Measurements from ENCODE around the gene MAGED2.
"Not testable (repeated sequence)": the region's sequence is repeated elsewhere in the genome, so short reads cannot be mapped to it uniquely, and the experiment has no call there.

Gene MAGED2

DNA sequence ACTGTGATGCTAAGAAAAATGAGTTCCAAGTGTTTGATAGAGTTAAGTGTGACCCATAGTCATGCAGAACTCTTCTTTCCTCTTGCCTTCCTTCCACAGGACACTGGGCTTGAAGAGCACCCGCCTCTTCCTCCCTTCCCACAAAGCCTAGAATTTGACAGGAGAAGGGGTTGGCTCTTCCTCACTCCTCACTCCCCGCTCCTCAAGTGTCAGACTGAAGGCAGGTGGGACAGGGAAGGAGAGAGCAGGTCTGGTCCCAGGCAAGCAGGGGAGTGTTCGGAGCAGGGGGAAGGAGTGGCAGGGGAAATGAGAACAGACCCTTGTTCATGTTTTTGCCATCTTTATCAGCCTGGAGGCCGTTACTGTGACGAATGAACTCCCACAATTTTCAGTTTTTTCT lies 10.7 kb downstream of the MAGED2 start:
- no peak for DNase-seq

DNA sequence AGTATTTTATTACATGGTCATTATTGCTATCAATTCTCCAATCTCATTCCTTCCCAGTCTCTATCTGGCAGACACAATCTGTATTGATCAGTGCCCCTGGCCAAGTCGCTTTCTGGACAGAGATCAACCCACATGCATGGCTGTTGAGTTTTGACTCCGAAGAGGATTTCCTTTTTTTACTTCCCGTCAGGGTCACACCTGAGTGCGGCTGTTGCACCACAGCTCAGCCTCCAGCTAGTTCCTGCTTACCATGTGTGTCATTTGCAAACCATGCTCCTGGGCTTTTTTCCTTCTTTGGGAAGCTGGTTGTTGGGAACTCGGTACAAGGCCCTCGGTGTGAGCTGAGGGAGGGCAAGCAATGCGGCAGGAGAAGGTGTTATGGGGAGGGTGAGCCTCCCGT lies 11.7 kb downstream of the MAGED2 start:
- no peak for DNase-seq

DNA sequence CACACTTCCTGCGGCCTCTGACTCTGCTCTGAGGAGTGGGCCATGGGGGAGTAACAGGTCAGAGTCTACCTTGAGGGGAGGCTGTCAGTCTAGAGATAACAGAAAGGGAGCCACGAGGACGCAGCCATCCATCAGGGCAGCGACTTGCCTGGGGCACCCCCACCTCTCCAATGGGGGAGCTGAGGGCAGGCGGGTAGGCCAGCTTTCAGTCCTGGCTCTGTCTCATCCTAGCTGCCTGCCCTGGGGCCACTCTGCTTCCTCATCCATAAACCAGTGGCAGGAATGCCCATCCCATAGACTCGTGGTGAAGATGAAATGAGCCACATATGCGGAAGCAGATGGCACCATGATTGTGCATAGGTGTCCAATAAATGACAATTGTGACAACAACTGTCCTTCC lies 13.2 kb downstream of the MAGED2 start:
- DNase-seq = no peak

DNA sequence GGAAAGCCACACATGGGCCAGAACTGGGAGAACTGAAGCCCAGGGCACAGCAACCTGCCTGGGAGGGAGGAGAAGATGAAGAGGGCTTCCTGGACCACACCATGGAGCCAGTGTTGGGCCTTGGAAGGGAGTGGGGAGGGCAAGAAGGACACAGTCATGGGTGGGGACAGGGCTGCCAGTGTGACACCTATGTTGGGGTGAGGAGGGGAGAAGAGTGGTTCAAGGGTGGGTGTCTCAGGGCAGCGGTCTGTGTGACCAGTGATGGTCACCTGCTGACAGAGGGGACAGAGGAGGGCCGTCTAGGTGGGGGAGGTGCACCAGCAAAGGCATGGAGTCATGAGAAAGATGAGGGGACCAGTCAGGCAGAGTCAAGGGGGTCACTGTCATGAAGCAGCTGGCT lies 13.8 kb downstream of the MAGED2 start:
- DNase-seq = no peak

DNA sequence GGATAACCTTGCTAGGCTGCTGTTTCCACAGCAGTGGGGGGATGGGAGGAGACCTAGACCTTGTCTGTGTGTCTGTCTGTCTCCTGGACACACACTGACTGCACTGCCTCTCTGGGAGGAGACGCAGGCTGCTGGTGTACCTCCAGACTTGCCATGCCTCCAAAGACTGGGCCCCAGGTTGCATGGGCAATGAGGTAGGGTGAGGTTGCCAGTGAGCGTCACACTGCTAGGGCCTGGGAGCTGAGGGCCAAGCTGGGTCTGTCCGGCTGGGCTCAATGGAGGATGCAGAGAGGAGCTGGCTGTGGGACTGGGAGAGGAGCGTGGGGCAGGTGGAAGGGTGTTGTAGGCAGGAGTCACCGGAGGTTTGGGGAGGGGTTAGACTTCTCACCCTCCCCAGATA lies 16.6 kb downstream of the MAGED2 start:
- DNase-seq = no peak

DNA sequence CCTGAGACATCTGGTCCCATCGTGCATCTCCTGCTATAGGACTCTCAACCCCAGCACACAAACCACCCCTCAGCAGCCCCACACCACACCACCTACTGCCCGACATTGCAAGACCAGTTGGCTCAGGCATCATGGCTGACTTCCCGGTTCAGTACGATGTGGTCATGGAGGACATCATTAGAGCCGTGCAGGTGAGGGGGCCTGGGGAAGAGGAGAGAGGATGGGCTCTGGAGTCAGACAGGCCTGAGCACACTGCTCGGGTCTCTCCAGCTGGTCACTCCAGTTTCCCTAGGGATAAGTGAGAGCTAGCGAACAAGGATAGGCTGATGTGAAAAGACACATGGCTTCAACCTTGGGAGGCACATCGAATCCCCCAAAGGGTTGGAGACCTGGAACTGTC lies 17.2 kb downstream of the MAGED2 start:
- DNase-seq = no peak

DNA sequence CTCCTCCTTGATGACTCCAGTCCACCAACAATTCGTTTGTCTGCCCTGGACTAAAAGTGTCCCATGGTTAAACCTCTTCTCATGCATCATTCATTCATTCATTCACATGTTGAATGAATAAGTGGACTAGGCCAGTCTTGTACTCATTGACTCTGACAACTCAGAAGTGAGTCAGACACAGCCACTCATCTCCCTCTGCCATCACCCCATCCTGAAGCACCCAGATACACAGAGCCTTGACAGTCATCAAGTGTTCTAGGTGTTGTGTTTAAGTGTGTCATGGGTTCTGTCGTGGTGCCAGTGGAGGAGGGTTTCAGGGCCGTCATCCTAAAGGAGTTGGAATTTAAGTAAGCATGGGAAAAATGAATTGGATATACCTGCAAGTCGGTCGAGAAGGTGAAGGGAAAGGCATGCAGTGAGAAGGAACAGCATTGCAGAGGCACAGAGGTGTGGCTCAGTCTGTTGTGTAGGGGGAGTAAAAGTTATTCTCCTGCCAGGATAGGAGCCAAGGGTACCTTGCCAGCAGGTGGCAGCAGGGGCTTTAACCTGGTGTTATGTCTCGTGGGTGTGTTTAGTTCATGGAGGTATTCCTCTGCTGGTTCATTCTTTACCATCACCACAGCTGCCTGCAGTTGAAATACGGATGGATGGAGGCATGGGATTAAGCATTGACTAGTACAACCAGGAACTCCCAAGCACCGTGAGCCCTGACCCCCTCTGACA lies 18.3 kb downstream of the MAGED2 start:
- no peak for DNase-seq

DNA sequence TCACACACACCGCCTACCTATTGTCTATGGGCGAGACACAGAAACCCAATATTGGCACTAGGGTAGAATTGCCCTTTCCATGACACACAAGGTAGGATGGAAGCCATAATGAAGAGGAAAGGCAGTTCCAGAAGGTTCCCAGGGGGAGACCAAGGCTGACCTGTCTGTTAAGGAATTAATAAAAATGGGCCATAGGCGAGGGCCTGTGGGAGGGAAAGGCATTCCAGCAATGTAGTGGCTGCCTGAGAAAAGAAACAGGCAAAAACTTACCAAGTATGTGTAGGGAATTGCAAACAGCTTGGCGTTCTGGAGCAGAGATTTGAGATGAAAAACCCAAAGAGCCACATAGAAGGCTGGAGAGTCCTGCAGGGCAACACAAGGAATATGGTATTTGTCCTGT lies 19.1 kb downstream of the MAGED2 start:
- DNase-seq = no peak

DNA sequence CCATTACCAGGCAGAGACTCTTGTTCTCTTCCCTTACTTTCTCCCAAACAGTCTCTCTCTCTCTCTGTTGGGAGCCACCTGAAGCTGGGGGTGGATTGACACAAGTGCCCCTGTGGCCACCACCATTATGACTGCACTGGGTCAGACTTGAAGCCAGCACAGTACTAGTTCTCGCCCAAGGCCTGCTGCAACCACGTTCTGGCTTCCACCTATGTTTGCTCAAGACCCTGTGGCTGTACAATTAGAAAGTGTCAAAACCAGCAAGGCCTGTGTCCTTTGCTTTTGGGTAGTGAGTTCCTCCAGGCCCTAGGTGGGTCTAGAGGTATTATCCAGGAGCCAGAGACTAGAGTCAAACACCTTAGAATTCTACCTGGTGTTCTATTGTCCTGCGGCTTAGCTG lies 31.0 kb downstream of the MAGED2 start:
- no peak for DNase-seq

DNA sequence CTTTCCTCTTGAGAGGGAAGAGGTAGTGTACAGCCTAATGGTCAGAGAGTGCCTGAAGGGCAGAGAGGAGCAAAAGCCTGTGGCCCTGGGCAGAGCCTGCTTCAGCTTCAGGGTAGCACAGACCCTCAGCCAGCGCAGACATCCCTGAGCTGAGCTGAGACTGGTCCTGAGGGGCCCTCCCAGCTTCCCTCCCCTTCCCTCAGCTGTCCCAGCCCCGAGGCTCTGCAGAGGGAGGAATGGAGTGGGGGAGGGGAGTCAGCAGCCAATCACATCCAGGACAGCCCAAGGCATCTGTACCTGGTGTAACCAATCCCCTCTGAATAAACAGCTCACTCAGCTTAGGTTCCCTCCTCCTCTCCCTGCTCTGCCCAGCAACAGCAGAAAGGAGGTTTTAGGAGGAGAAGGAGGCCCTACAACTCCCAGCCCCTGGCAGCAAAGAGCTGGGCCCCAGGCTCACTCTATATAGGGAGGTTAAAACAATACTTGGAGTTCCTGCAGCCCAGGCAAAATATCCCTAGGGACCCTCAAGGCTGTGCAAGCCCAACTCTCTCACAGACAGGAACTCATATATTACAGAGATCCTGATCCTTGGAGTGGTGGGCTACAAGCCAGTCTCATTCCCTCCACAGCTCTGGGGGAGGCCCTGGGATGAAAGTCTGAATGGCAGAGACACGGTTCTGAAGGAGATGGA lies 33.8 kb downstream of the MAGED2 start:
- not testable (repeated sequence) for DNase-seq

DNA sequence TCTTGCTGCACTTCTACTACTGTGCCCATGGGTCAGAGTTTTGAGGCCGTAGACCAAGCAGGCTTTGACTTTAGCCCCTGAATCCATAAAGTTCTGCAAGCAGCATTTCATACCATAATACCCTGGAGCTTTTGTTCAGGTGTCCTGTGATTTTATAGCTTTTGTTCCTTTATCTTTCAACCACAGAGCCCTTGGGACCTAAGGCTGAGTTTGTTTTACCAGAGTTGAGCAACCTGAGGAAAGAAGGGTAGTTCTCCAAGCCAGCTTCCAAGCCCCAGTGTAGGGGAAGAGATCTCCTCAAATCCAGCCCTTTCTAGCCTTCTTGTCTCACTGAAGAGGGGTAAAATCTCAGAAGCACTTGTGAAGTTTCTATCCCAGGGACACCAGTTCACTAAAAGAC lies 35.1 kb downstream of the MAGED2 start:
- DNase-seq = no peak

DNA sequence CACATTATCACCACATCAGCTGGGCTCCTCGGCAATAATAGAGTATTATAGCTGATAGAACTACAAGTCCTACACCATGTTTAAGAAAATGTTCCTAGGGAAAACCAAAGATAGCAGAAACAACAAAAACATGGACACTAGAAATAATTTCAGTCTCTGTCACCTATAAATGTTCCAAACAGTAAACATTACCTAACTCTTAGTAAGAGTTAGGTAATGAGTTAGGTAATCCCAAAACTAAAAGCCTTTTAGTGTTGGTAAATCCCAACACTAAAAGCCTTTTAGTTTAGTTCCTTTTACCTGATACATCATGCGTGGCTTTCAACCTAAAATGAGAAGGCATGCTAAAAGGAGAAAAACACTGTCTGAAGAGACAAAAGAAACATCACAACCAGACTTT lies 35.5 kb downstream of the MAGED2 start:
- no peak for DNase-seq

DNA sequence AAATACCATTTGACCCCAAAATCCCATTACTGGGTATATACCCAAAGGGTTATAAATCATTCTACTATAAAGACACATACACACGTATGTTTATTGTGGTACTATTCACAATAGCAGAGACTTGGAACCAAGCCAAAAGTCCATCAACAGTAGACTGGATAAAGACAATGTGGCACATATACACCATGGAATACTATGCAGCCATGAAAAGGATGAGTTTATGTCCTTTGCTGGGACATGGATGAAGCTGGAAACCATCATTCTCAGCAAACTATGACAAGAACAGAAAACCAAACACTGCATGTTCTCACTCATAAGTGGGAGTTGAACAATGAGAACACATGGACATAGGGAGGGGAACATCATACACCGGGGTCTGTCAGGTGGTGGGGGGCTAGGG lies 40.2 kb downstream of the MAGED2 start:
- not testable (repeated sequence) for DNase-seq

DNA sequence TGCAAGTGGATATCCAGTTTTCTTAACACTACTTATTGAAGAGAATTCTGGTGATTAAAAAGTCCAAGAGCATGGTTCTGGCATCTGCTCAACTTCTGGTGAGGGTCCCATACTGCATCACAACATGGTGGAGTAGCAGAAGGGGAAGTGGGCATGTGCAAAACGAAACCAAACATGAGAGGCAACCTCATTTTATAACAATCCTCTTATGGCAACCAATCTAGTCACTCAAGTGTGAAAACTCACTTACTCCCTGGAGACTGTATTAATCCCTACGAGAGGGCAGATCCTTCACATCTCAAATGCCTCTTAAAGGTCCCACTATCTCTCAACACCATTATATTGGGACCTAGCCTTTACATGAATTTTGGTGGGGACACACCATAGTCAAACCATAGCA lies 57.7 kb downstream of the MAGED2 start:
- no peak for DNase-seq
